HTERT RPE-1 (cell line): ENCODE data around the gene BTLA.
"Not testable (repeated sequence)": the region's sequence is repeated elsewhere in the genome, so short reads cannot be mapped to it uniquely, and the experiment has no call there.

Experiments
- in situ Hi-C: fragments of 300-500 bp; cut with MboI; formaldehyde crosslinking; loops from 4 replicates; pipeline ENCODE4 v1.14.3; 2020; ENCODE audit warnings: low sequenced_read_pairs

BTLA gene

DNA sequence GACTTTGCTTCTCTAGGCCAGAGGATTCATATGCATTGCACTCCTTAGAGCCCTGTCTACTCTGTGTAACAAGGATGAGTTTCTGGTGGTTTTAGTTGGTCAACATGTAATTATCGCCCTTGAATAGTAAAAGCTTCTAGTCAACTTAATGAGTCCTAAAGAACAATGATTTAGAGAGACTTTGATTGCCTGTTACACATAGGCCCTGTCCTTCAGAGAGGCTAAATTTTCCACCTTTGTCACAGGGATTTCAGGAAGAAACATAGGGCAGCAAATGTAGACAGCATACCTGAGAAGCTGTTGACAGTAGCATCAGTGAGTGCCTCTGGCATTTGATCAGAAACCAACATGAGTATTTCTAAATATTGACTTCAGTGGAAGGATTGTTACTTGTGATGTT, 7.1 kb downstream of the BTLA start:
- in situ Hi-C loops, result no loop called here

DNA sequence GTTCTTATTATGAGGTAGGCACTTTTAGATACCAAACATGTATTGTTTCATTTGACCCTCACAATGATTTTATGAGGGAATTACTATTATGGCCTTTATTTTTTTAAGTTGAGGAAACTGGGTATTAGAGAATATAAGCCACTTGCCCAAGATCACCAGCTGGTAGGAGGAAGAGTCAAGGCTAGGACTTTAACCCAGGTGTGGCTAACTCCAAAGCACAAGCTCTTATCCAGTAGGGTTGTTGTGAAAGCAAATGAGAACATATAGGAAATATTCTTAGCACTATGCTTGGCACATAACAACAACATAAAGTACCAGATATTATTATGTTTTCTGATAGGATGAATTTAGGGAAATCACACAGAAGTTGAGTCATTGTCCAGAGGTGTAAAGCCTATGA, 7.9 kb downstream of the BTLA start:
- in situ Hi-C loops, result no loop called here

DNA sequence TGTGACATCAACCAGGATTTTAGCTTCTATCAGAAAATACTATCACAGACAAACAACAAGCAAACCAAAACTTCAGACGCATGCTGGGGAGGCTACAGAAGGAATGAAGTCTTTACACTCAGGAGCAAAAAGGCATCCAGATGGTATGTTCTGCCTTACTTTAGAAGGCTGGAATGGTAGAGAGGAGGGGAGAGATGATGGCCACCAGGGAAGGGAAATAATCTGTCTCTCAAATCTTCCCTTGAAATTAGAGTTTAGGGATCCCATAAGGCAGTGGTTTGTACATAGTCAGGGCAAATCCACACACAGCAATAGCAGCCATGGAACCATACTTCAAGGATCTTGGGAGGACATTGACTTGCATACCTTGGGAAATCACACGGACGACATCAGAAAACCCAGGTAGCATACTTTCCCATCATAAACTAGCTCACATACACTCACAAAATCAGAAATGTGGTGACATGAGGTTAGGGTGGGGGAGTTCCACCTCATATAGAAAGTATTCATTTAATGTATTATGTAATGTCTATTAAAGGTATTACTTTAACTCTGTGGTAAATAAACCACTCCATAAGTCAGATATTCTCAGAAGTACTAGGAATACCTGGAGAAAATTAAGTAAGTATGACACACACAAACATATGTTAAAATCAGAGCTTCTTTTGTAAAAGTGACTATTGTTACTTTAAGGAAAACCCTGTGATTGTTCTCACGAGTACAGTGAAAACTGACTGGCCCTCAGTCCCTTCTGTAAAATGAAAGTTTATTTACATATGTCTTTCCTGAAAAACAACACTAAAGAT, 9.4 kb downstream of the BTLA start:
- in situ Hi-C loops, result no loop called here

DNA sequence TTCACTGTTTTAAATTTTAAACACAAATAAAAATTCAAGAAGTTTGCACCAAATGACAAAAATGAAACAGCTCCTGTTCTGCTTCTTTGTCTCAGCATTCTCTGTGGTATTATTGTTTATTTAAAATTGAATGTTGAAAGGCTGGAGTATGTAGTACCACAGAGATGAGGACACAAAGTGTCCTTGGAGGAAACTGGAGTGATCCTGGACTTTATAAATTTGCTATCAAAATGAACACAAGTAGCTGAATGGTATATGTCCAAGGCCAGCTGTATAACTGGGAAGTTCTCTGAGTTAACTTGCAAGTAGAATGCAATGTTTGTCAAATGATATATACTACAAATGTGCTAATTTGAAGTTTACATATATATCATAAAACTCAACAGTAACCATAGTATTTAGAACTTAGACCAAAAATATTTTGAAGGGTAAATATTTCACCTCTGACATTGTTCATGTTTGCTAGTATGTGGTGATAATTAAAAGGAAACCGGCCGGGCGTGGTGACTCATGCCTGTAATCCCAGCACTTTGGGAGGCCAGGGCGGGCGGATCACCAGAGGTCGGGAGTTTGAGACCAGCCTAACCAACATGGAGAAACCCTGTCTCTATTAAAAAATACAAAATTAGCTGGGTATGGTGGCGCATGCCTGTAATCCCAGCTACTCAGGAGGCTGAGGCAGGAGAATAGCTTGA, 12.3 kb downstream of the BTLA start:
- in situ Hi-C loops, result no loop called here

DNA sequence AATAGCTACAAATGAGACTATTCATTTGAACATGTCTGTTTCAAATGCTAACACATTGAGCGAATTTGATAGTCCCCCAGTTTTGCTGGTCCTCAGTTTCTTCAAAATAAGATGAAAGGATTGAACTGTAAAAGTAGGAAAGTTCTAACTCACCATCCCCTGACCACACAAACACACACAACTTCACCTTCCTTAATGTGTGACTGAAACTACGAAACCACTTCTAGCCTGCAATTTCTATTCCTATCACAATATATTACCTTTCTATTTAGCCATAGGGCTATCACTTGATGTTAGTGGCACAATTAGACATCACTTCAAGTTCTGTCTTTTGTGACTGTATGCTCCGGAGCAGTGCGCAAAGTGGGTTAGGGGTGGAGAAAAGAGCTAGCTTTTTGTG, 14.9 kb downstream of the BTLA start:
- in situ Hi-C loops, result no loop called here

DNA sequence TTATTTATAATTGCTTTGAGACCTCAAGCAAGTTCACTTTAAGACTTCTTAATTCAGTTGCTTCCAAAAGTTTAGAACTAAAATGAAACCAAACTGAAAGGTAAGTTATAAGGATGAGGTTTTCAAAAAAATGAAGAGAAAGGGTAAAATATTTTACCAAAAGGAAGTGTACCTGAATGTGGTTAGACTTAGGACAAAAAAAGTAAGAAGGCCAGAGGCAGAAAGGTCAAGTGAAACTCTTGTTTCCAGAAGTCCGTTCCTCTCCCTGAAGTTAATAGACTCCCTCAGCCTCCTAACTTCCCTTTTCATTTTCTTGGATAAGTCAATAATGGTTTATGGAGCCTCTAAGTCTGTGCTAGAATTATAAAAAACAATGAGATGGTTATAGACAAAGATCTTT, 16.6 kb downstream of the BTLA start:
- in situ Hi-C loops, result no loop called here

DNA sequence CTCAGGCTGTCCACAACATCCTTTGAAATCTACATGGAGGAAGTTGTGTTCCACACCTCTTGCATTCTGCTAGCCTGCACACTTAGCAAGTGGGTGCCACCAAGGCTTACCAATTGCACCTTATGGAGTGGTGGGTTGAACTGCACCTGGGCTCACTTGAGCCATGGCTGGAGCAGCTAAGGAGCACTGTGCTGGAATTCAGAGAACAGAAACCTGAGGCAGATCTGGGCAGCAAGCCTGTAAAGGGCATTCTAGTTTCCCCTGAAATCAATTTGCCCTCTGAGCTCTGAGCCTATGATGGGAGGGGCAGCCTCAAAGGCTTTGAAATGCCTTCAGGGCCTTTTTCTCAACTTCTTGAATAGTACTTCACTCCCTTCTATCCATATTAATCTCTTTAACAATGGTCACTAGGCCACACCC, 18.0 kb downstream of the BTLA start:
- in situ Hi-C loops, result no loop called here

DNA sequence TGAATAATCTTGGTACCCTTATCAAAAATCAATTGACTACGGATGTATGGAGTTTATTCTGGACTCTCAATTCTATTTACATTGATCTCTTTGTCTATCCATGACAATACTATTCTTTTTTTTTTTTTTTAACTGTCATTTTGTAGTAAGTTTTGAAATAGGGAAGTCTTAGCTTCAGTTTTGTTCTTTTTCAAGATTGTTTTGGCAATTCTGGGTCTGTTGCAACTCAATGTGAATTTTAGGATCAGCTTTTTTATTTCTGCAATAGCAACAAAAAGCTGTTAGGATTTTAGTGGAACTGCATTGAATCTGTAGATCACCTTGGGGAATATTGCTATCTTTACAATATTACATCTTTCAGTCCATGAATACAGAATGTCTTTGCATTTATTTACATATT, 21.4 kb downstream of the BTLA start:
- in situ Hi-C loops, result no loop called here

DNA sequence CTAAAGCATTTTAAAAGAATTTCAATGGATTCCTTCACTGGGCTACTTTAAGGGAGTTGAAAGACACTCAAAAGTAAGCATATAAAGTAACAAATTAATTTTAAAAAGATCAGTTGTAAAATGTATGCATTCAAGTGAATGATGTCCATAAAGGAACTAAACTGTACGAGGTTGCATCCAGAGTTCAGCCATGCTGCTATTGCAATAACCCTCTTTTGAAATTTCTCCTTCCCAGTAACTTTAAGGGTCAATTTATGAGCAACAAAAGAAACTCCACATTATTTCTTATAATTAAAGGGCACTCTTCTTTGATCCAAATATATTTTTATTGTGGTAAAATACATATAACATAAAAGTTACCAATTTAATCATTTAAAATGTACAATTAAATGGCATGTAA, 22.9 kb downstream of the BTLA start:
- in situ Hi-C loops, result no loop called here

DNA sequence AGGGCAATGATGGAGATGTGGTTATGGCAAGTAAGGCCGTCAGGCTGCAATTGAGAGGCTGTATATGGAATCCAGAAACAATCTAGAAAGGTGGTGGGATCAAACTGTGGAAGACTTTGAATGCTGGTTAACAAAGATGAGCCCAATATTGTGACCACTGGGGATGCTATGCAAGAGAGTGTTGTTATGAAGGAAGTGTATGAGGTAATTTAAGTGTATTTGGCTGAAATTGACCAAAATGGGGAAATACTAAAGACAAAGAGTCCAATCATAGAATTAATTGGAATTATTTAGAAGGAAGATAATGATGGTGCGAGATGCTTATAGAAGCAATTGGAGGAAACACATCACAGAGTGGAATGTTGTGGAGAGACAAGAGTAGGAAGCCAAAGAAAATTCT, 24.5 kb downstream of the BTLA start:
- in situ Hi-C loops, result no loop called here

DNA sequence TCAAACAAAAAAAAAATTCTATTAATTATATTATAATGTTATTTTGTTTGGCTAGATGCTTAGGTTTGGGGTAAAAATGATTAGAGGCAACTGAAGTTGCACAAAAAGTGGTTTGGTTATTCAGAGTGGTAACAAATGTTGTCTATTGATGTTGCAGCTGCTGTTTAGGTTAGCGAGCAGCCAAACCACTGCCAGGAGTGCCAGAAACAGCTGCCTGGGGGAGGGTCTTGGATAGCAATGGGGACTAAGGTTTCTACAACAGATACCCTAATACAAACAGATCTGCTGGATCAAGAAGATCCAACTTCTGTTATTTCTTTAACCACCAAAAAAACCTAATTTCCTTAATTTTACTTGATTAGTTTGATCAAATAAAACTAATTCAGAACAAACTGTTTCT, 26.6 kb downstream of the BTLA start:
- in situ Hi-C loops, result no loop called here

DNA sequence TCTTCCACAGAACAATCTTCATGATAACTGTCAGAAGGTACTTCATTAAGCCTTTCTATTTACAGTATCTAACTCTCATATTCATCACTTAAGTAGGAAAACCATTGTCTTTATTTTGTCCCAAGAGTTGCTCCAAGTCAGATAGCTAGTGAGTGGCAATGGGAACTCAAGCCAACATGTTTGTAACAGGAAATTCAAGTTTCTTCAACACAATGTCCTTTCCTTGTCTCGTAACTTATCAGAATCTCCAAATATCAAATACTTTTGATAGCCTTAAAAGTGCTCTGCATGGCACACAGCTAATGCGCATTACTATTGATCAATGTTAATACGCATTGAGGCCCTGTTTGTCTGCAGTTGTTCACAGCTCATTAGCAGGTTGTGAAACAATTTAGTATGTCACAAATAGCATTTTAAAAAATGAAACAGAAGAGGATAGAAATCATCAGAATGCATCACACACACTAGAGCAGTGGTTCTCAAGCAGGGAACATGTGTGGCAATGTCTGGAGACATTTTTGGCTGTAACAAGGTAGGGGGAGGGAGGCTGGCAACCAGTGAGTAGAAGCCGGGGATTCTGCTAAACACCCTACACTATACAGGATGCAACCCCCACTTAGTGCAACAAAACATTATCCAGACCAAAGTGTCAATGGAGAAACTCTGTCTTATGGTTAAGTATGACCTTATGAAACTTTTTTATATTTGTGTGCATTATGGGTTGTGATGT, 27.5 kb downstream of the BTLA start:
- in situ Hi-C loops, result no loop called here

DNA sequence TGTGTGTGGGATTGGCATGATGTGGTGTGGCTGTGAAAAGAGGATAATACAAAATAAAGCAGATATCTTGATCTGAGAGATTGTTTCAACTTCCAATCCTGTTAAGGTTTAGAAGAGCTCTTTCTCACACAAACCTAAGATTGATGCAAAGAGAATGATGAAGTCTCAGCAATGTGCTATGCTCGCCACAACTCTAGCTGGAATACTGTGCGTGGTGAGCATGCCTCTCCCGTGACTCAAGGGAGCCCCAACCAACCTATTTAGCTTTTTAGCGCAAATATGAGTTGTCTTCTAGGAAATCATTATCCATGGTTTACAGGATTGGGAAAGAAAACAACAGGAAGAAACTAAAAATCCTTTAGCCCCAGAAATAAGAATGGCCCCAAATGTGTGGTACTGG, 28.5 kb downstream of the BTLA start:
- in situ Hi-C loops, result no loop called here

DNA sequence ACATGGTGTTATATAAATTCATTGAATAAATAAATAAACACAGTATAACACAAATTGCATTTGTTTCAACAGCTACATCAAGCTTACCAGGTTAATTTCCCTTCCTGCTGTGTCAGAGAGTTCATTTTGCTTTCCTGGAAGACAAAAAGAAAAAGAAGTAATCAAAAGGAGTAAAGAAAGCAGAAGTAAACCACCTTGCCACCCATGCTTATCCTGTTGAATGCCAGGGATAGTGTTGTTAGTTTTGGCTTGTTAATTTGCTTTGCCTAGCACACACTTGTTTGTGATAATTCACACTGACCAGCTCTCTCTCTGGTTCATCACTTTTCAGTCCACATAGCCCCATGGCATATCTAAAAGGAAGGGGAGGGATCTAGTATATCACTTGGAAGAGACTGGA, 29.6 kb downstream of the BTLA start:
- in situ Hi-C loops, result no loop called here

DNA sequence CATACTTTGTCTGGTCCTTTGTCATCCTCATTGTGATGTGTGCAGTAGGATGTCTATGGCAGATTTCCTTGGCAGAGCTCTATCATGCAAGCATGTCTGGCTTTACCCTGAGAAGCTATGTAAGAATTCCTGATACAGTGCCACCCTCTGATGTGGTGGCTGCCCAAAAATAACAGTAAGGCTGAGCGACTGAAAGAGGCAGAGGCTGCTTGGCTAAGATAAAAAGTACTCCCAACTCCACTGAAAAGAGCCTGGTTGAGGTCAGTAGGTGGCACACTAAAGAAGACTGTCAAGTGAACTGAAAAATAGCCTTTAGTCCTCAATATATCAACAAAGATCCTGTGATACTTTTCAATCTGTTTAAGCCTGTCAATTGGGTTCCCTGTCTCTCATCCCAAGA, 31.7 kb downstream of the BTLA start:
- in situ Hi-C loops, result no loop called here

DNA sequence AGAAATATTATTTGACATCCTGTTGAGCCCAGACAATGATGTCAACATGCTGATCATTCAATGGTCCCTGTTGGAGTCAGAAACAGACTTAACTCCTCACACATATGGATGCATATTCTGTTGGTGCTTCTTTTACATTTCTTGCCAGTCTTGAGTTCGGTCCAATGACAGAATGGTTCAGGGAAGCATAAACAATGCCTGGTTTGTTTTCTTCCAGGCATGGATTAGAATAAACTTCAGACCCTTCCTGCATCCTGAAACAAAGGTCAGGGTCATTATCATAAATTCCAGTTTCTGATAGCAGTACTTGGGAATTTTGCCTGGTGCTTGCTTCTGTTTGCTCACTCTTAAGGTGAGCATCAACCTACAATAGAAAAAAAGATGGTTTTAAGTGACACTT, 33.3 kb downstream of the BTLA start:
- in situ Hi-C loops, result no loop called here

DNA sequence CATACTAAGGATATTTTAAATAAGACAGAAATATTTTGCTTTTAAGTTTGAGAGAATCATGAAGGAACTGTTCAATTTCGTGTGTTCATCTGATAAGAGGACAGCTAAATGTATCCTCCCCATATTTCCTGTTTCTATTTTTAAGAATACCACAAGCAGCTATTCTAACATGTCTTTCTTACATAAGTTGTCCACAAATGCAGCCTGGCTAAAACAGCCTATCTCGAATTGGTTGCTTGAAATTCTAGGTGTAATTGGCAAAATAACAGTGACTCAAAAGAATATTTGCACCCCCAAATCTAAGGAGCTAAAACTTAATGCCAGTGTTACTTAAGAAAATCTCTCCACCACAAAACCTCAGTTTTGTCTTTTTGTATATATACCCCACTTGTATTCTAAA, 35.0 kb downstream of the BTLA start:
- in situ Hi-C loops, result no loop called here

DNA sequence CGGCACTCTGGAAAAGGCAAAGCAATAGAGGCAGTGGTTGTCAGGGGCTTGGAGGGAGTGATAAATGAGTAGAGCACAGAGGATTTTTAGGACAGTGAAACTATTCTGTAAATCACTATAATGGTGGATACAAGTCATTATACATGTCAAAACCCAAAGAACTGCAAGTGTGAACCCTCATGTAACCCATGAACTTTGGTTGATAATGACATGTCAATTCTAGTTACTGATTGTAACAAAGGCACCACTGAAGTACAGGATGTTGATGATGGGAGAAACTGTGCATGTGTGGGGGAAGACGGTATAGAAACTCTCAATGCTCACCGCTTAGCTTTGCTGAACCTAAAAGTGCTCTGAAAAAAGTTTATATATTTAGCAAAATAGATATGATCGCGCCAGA, 36.0 kb downstream of the BTLA start:
- in situ Hi-C loops, result no loop called here

DNA sequence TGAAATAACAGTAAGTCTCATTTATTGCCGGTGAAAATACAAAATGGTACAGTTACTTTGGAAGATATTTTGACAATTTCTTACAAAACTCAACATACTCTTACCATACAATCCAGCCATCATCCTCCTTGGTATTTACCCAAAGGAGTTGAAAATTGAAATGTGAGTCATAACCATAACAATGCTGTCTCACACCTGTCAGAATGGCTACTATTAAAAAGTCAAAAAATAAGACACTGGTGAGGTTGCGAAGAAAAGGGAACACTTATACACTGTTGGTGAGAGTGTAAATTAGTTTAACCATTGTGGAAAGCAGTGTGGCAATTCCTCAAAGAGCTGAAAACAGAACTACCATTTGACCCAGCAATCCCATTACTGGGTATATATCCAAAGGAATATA, 37.5 kb downstream of the BTLA start:
- in situ Hi-C loops, result not testable (repeated sequence)

DNA sequence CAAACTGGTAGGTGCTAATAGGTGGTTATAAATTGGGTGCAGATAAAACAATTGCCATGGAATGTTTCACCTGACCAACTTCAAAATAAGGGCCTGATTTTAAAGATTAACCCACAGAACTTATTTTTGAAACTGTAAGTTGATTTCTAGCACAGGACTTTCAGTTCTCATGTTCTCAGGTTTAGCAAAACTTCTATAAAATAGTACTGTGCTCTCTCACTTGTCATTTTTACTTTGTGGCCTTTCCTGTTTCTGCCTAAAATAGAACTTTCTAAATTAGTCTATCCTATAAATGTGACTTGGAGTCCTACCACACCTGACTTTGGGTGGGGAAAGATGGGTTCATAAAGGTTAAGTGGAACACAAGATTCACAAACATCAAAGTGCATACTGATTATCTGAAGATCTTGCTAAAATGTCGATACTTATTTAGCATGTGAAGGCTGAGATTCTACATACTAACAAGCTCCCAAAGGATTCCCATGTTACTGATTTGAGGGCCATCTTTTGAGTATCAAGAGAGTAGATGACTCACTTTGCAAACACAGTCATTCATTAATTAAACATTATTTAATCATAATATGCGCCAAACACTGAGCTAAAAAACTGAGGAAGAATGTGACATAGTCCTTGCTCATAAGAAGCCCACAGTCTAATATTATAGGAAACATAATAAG, 38.6 kb downstream of the BTLA start:
- in situ Hi-C loops, result no loop called here

DNA sequence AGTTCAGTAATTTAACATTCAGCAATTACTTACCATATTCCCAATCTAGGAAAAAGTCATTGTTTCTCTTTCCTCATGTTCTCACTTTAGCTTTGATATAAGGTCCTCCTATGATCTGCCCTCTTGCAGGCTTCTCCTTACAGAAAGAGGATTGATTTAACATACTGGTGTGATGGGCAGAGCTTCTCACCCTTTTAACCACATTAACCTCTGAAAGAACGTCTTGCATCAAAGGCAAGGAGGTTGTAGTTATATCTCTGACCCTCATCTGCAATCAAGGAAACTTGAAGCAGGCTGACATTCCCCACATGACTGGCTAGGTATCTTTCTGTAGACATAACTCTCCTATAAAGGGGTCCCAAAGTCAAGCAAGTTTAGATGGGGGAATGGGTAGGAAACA, 39.5 kb downstream of the BTLA start:
- in situ Hi-C loops, result no loop called here
